ENCODE results near the gene MYH9.

- TF ChIP-seq POLR2A (IDR thresholded peaks at IDR 0.05) (no peak), CTCF (IDR thresholded peaks at IDR 0.05) (no peak), EP300 (IDR thresholded peaks at IDR 0.05) (no peak)
These were observed 139.8 kb downstream of the MYH9 start for GRCh38 chr22:36247955-36248354.
